Endothelial cell of umbilical vein (primary cell): Measurements from ENCODE around the gene SLC28A1. TPM values are rescaled to one million over a fixed set of nuclear protein-coding genes. Genes with fewer than 3 reads are reported as not detected.

ENCODE experiments used
- BruUV-seq: library from RNA; stranded (reverse); fragments of 400-500 nt; replicated peaks from 2 replicates; lab custom pipeline; 2021; lab: Mats Ljungman, UMichigan
- CTCF ChIA-PET: fragments of 300-600, 350-600 bp; sonication (Branson Sonifier 250); formaldehyde crosslinking; loops from one replicate; lab custom pipeline; 2021; ENCODE audit warnings: antibody characterized with exemption, inconsistent platforms; lab: Charles Lee
- POLR2A ChIA-PET: fragments of 300-600, 350-600 bp; sonication (Branson Sonifier 250); formaldehyde crosslinking; loops from one replicate; lab custom pipeline; 2021; ENCODE audit warnings: antibody characterized with exemption, inconsistent platforms; lab: Charles Lee
- DNase-seq: peaks from one replicate; pipeline ENCODE4 v3.0.0-alpha.2; 2011; ENCODE audit warnings: low read depth, low spot score
- FAIRE-seq: peaks from 2 replicates; lab custom pipeline; 2011; peaks lifted over from hg19 to GRCh38; lab: Jason Lieb, UNC
- H2AFZ ChIP-seq: 2 replicates; pipeline ENCODE4 v1.6.0; 2012; ENCODE audit warnings: low read depth, low read length, control low read depth, inconsistent platforms
- H3K27ac ChIP-seq: 2 replicates; pipeline ENCODE4 v1.5.1; 2011; ENCODE audit warnings: low read depth, mild to moderate bottlenecking, control low read depth, low read length, moderate library complexity; ENCODE audit not compliant: insufficient read depth
- H3K27me3 ChIP-seq, 2 experiments: 2 replicates each; pipeline versions ENCODE4 v1.6.0 to v1.6.1; 2011; ENCODE audit warnings: low read length in 2 of 2, mixed read lengths in 1 of 2; ENCODE audit not compliant: control insufficient read depth in 2 of 2, insufficient read depth in 2 of 2
- H3K36me3 ChIP-seq, 2 experiments: 2 replicates in 1 of 2; 3 replicates in 1 of 2; pipeline ENCODE4 v1.5.1; 2011; ENCODE audit warnings: low read length in 2 of 2, mild to moderate bottlenecking in 1 of 2, moderate library complexity in 1 of 2; ENCODE audit not compliant: control insufficient read depth in 2 of 2, insufficient read depth in 2 of 2; ENCODE audit errors: extremely low read depth in 1 of 2
- H3K4me1 ChIP-seq: 3 replicates; pipeline ENCODE4 v1.5.1; 2011; ENCODE audit warnings: mild to moderate bottlenecking, low read length; ENCODE audit not compliant: control insufficient read depth, insufficient read depth; ENCODE audit errors: extremely low read depth
- H3K4me2 ChIP-seq: 2 replicates; pipeline ENCODE4 v1.6.1; 2011; ENCODE audit warnings: low read length, control low read depth, mixed read lengths; ENCODE audit not compliant: insufficient read depth
- H3K4me3 ChIP-seq, 3 experiments: fragments of 200-600 bp in 1 of 3; sonication (generic), shearing (Covaris generic) in 1 of 3; replicated peaks in 1 of 3; 2 replicates each; pipeline ENCODE4 v1.5.1; 2011 to 2016; ENCODE audit warnings: control low read depth in 3 of 3, low read length in 3 of 3, mild to moderate bottlenecking in 2 of 3, inconsistent platforms in 1 of 3, low read depth in 1 of 3, moderate library complexity in 1 of 3; ENCODE audit not compliant: insufficient read depth in 1 of 3
- H3K79me2 ChIP-seq: 2 replicates; pipeline ENCODE4 v1.6.0; 2012; ENCODE audit warnings: low read length, inconsistent platforms; ENCODE audit not compliant: control insufficient read depth, insufficient read depth
- H3K9ac ChIP-seq: replicated peaks from 2 replicates; pipeline ENCODE3; 2011; ENCODE audit warnings: low read length, control low read depth; ENCODE audit not compliant: insufficient read depth; ENCODE audit errors: extremely low read depth
- H3K9me1 ChIP-seq: replicated peaks from 3 replicates; pipeline ENCODE4 v1.6.0; 2011; ENCODE audit warnings: mild to moderate bottlenecking, low read length; ENCODE audit not compliant: control insufficient read depth, insufficient read depth; ENCODE audit errors: extremely low read depth
- H3K9me3 ChIP-seq: replicated peaks from 2 replicates; pipeline ENCODE4 v1.5.1; 2012; ENCODE audit warnings: low read length, inconsistent platforms; ENCODE audit not compliant: control insufficient read depth, insufficient read depth
- H4K20me1 ChIP-seq: replicated peaks from 2 replicates; pipeline ENCODE3; 2011; ENCODE audit warnings: mild to moderate bottlenecking, low read length; ENCODE audit not compliant: control insufficient read depth, insufficient read depth; ENCODE audit errors: extremely low read depth
- EZH2 ChIP-seq: IDR thresholded peaks from 2 replicates; pipeline ENCODE4 v1.6.1; 2012; ENCODE audit warnings: borderline replicate concordance, low read depth, mild to moderate bottlenecking, moderate library complexity, low read length, inconsistent platforms; ENCODE audit not compliant: severe bottlenecking
- FOS ChIP-seq: IDR thresholded peaks from 2 replicates; pipeline ENCODE4 v1.6.1; 2011; ENCODE audit warnings: mild to moderate bottlenecking, low read length, moderate library complexity, borderline replicate concordance; ENCODE audit not compliant: insufficient read depth
- GATA2 ChIP-seq: IDR thresholded peaks from 2 replicates; pipeline ENCODE4 v1.7.0; 2011; ENCODE audit warnings: low read depth, mild to moderate bottlenecking, moderate library complexity, mixed read lengths, low read length; ENCODE audit not compliant: insufficient read length, insufficient read depth
- JUN ChIP-seq: IDR thresholded peaks from 2 replicates; pipeline ENCODE4 v1.6.1; 2011; ENCODE audit warnings: borderline replicate concordance, low read depth; ENCODE audit not compliant: insufficient read length, insufficient read depth
- MYC ChIP-seq: IDR thresholded peaks from one replicate; pipeline ENCODE4 v1.6.1; 2011; ENCODE audit warnings: mild to moderate bottlenecking, low read depth, low read length
- POLR2A ChIP-seq: IDR thresholded peaks from 2 replicates; pipeline ENCODE4 v1.6.1; 2012; ENCODE audit warnings: low read depth, mild to moderate bottlenecking, control low read depth, low read length
- POLR2AphosphoS5 ChIP-seq: IDR thresholded peaks from 2 replicates; pipeline ENCODE4 v1.6.1; 2012; ENCODE audit warnings: low read depth, mild to moderate bottlenecking, control low read depth, low read length, moderate library complexity; ENCODE audit not compliant: insufficient read depth
- dilution Hi-C: fragments of 300-500 bp; cut with MboI; formaldehyde crosslinking; loops from one replicate; pipeline ENCODE4 v1.15.0; 2019; ENCODE audit warnings: low sequenced_read_pairs; ENCODE audit not compliant: extremely low pct_ligation_motif_present
- intact Hi-C: fragments of 100-400 bp; cut with micrococcal nuclease; formaldehyde crosslinking; loops from one replicate; pipeline ENCODE4 v1.10.0; 2022
- polyA plus RNA-seq, 4 experiments: library from polyadenylated mRNA; depleted of rRNA in 3 of 4; stranded (reverse) in 3 of 4; unstranded in 1 of 4; fragments of >200 nt; gene quantifications; 2 replicates each; pipeline versions ENCODE4 v1.2.1 to v1.2.3, GENCODE V29; 2011 to 2012; ENCODE audit warnings: missing spikeins in 1 of 4
- total RNA-seq: library from RNA; stranded (reverse); gene quantifications from 2 replicates; pipeline ENCODE4 v1.2.3, GENCODE V29; 2021
- TF ChIP-seq, protein P1 (sequence below), 2 donors: IDR thresholded peaks; 1 replicate in 1 of 2; 2 replicates in 1 of 2; pipeline ENCODE4 v1.5.1; 2011; ENCODE audit warnings: low read length in 2 of 2, mild to moderate bottlenecking in 2 of 2, moderate library complexity in 2 of 2, control low read depth in 1 of 2, inconsistent platforms in 1 of 2, low read depth in 1 of 2; ENCODE audit not compliant: insufficient read depth in 1 of 2; ENCODE audit errors: extremely low read depth in 1 of 2
- TF ChIP-seq, protein P2 (sequence below): IDR thresholded peaks from 2 replicates; pipeline ENCODE4 v1.6.1; 2011; ENCODE audit not compliant: insufficient read depth, insufficient read length

Gene SLC28A1
- total and polyA plus RNA-seq, 2 donors (not counting 3 experiments of a cell fraction or from before 2014, with no cell fraction given) = not detected

DNA sequence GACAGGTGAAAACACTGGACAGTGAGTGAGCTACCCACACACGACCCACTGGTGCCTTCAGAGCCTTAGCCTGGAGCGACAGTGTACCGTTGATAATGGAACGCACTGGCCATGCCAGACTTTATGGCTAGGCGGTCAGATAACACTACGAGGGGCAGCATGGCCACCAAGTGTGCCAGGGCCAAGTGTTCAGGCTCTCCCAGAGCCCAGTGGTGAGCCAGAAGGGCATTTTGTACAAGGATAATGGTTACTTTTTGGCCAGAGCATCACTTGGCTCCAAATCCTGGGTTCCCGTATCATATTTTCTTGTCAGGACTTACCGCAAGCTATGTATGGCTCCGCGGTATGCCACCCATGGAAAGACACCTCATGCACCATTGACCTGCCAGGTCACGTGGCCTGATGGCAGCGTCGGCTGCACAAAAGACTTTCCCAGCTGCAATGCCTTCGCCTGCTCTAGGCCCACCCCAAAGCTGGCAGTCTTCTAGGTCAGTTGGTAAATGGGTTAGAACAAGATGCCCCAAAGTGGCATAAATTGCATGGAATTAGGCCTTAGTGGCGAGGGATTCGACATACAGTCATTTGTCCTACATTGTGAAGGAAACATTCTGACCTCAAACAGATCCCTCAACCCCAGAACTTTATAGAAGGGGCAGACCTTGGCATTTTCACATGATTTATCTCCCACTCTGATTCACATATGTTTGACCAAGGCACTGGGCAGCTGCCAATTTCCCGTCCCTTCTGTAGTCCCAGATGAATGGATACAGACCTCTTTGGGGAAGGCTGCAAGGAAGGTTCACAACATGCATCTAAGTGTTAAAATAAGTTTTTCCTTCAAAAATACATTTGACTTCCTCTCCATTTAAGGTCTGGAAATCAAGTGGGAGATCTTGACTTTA lies 12.2 kb upstream of the SLC28A1 start:
- dilution Hi-C loops = no loop called here
- DNase-seq = no peak
- H4K20me1 ChIP-seq = no peaks in the 10 kb centered on the region
- BruUV-seq = no TSS peak
- TF ChIP-seq, protein P1, sequence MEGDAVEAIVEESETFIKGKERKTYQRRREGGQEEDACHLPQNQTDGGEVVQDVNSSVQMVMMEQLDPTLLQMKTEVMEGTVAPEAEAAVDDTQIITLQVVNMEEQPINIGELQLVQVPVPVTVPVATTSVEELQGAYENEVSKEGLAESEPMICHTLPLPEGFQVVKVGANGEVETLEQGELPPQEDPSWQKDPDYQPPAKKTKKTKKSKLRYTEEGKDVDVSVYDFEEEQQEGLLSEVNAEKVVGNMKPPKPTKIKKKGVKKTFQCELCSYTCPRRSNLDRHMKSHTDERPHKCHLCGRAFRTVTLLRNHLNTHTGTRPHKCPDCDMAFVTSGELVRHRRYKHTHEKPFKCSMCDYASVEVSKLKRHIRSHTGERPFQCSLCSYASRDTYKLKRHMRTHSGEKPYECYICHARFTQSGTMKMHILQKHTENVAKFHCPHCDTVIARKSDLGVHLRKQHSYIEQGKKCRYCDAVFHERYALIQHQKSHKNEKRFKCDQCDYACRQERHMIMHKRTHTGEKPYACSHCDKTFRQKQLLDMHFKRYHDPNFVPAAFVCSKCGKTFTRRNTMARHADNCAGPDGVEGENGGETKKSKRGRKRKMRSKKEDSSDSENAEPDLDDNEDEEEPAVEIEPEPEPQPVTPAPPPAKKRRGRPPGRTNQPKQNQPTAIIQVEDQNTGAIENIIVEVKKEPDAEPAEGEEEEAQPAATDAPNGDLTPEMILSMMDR (IDR thresholded peaks at IDR 0.05; ENCODE audit: extremely low read depth in 1 of 2, insufficient read depth in 1 of 2, low read depth in 1 of 2, low read length in 2 of 2) = no peak
- TF ChIP-seq GATA2 (no peak), MYC (no peak), JUN (no peak), FOS (no peak), POLR2AphosphoS5 (no peak), POLR2A (no peak), EZH2 (no peak)
- TF ChIP-seq, protein P2, sequence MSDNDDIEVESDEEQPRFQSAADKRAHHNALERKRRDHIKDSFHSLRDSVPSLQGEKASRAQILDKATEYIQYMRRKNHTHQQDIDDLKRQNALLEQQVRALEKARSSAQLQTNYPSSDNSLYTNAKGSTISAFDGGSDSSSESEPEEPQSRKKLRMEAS = no peak
- H3K27me3 ChIP-seq = no peaks in the 10 kb centered on the region
- peaks cover 0 to 15% of the 10 kb centered on the region in 2 experiments for H3K36me3 ChIP-seq
- no peak overlapping the region for H3K4me2 ChIP-seq
- no peaks in the 10 kb centered on the region for H3K9me3 ChIP-seq
- ChIA-PET CTCF (interaction anchor here (1.1 to 3.1 kb wide), 2 partner anchors 56 to 273 kb away, joined by 5 to 12 read pairs; no protein-coding TSS in a partner anchor), POLR2A (no interaction called here)
- H3K4me3 ChIP-seq = no peak overlapping the region
- no peak overlapping the region for H3K9ac ChIP-seq
- H3K27ac ChIP-seq = no peak overlapping the region
- intact Hi-C loops = no loop called here
- H3K9me1 ChIP-seq = no peaks in the 10 kb centered on the region
- no peaks in the 10 kb centered on the region for H3K79me2 ChIP-seq
- no peak overlapping the region for H2AFZ ChIP-seq
- H3K4me1 ChIP-seq = no peaks in the 10 kb centered on the region
- no peak for FAIRE-seq
